Keratinocyte (primary cell): ENCODE measurements around the gene CDKN1A. TPM values are rescaled to one million over a fixed set of nuclear protein-coding genes. Genes with fewer than 3 reads are reported as not detected.

ENCODE experiments used
- DNase-seq: peaks from one replicate; pipeline ENCODE4 v3.0.0-alpha.2; 2011; ENCODE audit warnings: low read depth, missing footprints, low spot score
- FAIRE-seq: peaks from 2 replicates; lab custom pipeline; 2011; peaks lifted over from hg19 to GRCh38; lab: Jason Lieb, UNC
- H2AFZ ChIP-seq: 2 replicates; pipeline ENCODE4 v1.6.0; 2012; ENCODE audit warnings: low read length, control low read depth, inconsistent platforms; ENCODE audit not compliant: control insufficient read depth
- H3K27ac ChIP-seq: 2 replicates; pipeline ENCODE4 v1.5.1; 2011; ENCODE audit warnings: low read length; ENCODE audit not compliant: control insufficient read depth, insufficient read depth
- H3K27me3 ChIP-seq: 3 replicates; pipeline ENCODE4 v1.6.0; 2011; ENCODE audit warnings: low read length; ENCODE audit not compliant: control insufficient read depth, insufficient read depth; ENCODE audit errors: extremely low read depth
- H3K36me3 ChIP-seq, 2 experiments: 2 replicates in 1 of 2; 3 replicates in 1 of 2; pipeline ENCODE4 v1.5.1; 2011; ENCODE audit warnings: low read length in 2 of 2, mild to moderate bottlenecking in 1 of 2; ENCODE audit not compliant: control insufficient read depth in 2 of 2, insufficient read depth in 2 of 2; ENCODE audit errors: extremely low read depth in 1 of 2
- H3K4me1 ChIP-seq: 3 replicates; pipeline ENCODE4 v1.5.1; 2011; ENCODE audit warnings: low read length; ENCODE audit not compliant: control insufficient read depth, insufficient read depth; ENCODE audit errors: extremely low read depth
- H3K4me2 ChIP-seq: 3 replicates; pipeline ENCODE4 v1.6.0; 2011; ENCODE audit warnings: low read depth, low read length; ENCODE audit not compliant: control insufficient read depth, insufficient read depth; ENCODE audit errors: extremely low read depth
- H3K4me3 ChIP-seq, 3 experiments: fragments of 200-600 bp in 1 of 3; sonication (generic) in 1 of 3; 2 replicates in 2 of 3; 3 replicates in 1 of 3; pipeline ENCODE4 v1.5.1; 2011 to 2016; ENCODE audit warnings: low read length in 3 of 3, mild to moderate bottlenecking in 3 of 3, control low read depth in 2 of 3, inconsistent platforms in 1 of 3, low read depth in 1 of 3, mixed read lengths in 1 of 3, mixed run types in 1 of 3, moderate library complexity in 1 of 3; ENCODE audit not compliant: control insufficient read depth in 2 of 3, insufficient read depth in 2 of 3; ENCODE audit errors: extremely low read depth in 1 of 3
- H3K79me2 ChIP-seq: 2 replicates; pipeline ENCODE4 v1.6.0; 2012; ENCODE audit warnings: low read length; ENCODE audit not compliant: control insufficient read depth, insufficient read depth
- H3K9ac ChIP-seq: 3 replicates; pipeline ENCODE4 v1.6.0; 2011; ENCODE audit warnings: low read length; ENCODE audit not compliant: control insufficient read depth, insufficient read depth; ENCODE audit errors: extremely low read depth
- H3K9me1 ChIP-seq: 3 replicates; pipeline ENCODE4 v1.6.0; 2011; ENCODE audit warnings: low read length; ENCODE audit not compliant: control insufficient read depth, insufficient read depth; ENCODE audit errors: extremely low read depth
- H3K9me3 ChIP-seq: 2 replicates; pipeline ENCODE4 v1.5.1; 2012; ENCODE audit warnings: low read depth, low read length; ENCODE audit not compliant: control insufficient read depth
- H4K20me1 ChIP-seq: 3 replicates; pipeline ENCODE4 v1.6.0; 2011; ENCODE audit warnings: low read length; ENCODE audit not compliant: control insufficient read depth, insufficient read depth; ENCODE audit errors: extremely low read depth
- CTCF ChIP-seq, 3 experiments: IDR thresholded peaks in 1 of 3; conservative IDR thresholded peaks in 1 of 3; optimal IDR thresholded peaks in 1 of 3; 2 replicates in 2 of 3; 3 replicates in 1 of 3; pipeline versions ENCODE3 to v1.5.1; 2011; ENCODE audit warnings: low read length in 3 of 3, mild to moderate bottlenecking in 3 of 3, moderate library complexity in 2 of 3, control low read depth in 1 of 3, inconsistent platforms in 1 of 3; ENCODE audit not compliant: insufficient read depth in 2 of 3; ENCODE audit errors: extremely low read depth in 1 of 3
- EZH2 ChIP-seq: IDR thresholded peaks from one replicate; pipeline ENCODE4 v1.6.1; 2012; ENCODE audit warnings: inconsistent platforms, mild to moderate bottlenecking, low read length, moderate library complexity
- dilution Hi-C: fragments of 300-500 bp; cut with MboI; formaldehyde crosslinking; loops from one replicate; pipeline ENCODE4 v1.7.0; 2020; ENCODE audit warnings: low sequenced_read_pairs; ENCODE audit not compliant: extremely low pct_ligation_motif_present
- polyA plus RNA-seq, 5 experiments: library from polyadenylated mRNA; depleted of rRNA in 3 of 5; stranded (reverse) in 3 of 5; stranded (forward) in 1 of 5; unstranded in 1 of 5; fragments of >200 nt; gene quantifications; 1 replicate in 1 of 5; 2 replicates in 3 of 5; 3 replicates in 1 of 5; pipeline versions ENCODE4 v1.2.1 to v1.2.3, GENCODE V29; 2011 to 2012; ENCODE audit warnings: missing spikeins in 2 of 5, low read depth in 1 of 5, low replicate concordance in 1 of 5

Gene CDKN1A
- polyA plus RNA-seq, 1 donor (not counting 4 experiments of a cell fraction or from before 2014, with no cell fraction given): 185 TPM

DNA sequence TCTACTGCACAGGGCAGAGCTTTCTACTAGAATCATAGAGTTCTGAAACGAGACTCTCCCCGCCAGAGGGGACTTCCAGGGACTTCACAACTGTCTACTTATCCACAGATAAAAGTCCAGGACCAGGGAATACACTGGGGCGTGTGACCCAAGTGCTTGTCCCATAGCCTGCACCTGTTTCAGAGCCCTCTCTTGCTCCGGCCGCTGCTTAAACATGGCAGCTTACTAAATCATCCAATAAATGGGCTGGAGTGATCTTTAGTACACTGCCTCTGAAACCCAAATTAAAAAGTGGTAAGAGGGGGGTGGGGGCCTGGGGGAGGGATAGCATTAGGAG is 10.2 kb downstream of the CDKN1A start:
- peaks cover 4% of the 10 kb centered on the region for H3K9me1 ChIP-seq
- H2AFZ ChIP-seq: no peak overlapping the region
- H3K4me3 ChIP-seq: no peak overlapping the region
- no peak overlapping the region for H3K9ac ChIP-seq
- FAIRE-seq (no peak), DNase-seq (no peak)
- peaks cover 28% of the 10 kb centered on the region for H3K4me1 ChIP-seq
- peaks cover 19% of the 10 kb centered on the region for H4K20me1 ChIP-seq
- peaks cover 28 to 33% of the 10 kb centered on the region in 2 experiments for H3K36me3 ChIP-seq
- H3K9me3 ChIP-seq: no peaks in the 10 kb centered on the region
- H3K27me3 ChIP-seq: no peaks in the 10 kb centered on the region
- no peak overlapping the region for H3K4me2 ChIP-seq
- TF ChIP-seq EZH2 (no peak), CTCF (optimal IDR thresholded peaks at IDR 0.05 in 1 of 3, IDR thresholded peaks at IDR 0.05 in 1 of 3, conservative IDR thresholded peaks at IDR 0.05 in 1 of 3; ENCODE audit: extremely low read depth in 1 of 3, insufficient read depth in 2 of 3, low read length in 3 of 3) (no peak)
- dilution Hi-C loops: no loop called here
- H3K79me2 ChIP-seq: peaks cover 7% of the 10 kb centered on the region
- H3K27ac ChIP-seq: no peak overlapping the region

GRCh38 chr6:36691011-36691410 is 12.5 kb downstream of the CDKN1A start:
- dilution Hi-C loops: no loop called here

More at GRCh38 chr6:36691011-36691410, 12.5 kb downstream of the CDKN1A start:
- no peak overlapping the region for H3K27ac ChIP-seq
- H3K9me3 ChIP-seq: no peaks in the 10 kb centered on the region
- no peak for DNase-seq
- H3K4me3 ChIP-seq: no peak overlapping the region
- peaks cover 10 to 12% of the 10 kb centered on the region in 2 experiments for H3K36me3 ChIP-seq
- H3K27me3 ChIP-seq: no peaks in the 10 kb centered on the region
- peak; percentile 71 for FAIRE-seq
- H3K4me2 ChIP-seq: peak overlapping the region; percentile 17
- peaks cover 28% of the 10 kb centered on the region for H3K4me1 ChIP-seq
- peaks cover 4% of the 10 kb centered on the region for H3K9me1 ChIP-seq
- TF ChIP-seq CTCF (optimal IDR thresholded peaks at IDR 0.05 in 1 of 3, IDR thresholded peaks at IDR 0.05 in 1 of 3, conservative IDR thresholded peaks at IDR 0.05 in 1 of 3; ENCODE audit: extremely low read depth in 1 of 3, insufficient read depth in 2 of 3, low read length in 3 of 3) (no peak), EZH2 (no peak)
- H4K20me1 ChIP-seq: peaks cover 5% of the 10 kb centered on the region
- H3K79me2 ChIP-seq: no peaks in the 10 kb centered on the region
- H3K9ac ChIP-seq: no peak overlapping the region
- no peak overlapping the region for H2AFZ ChIP-seq
